ENCODE data around the gene ABO. TPM values are rescaled to one million over a fixed set of nuclear protein-coding genes. Genes with fewer than 3 reads are reported as not detected.
"Not testable (repeated sequence)": the region's sequence is repeated elsewhere in the genome, so short reads cannot be mapped to it uniquely, and the experiment has no call there.

ABO gene
- total RNA-seq, 1 donor from 2014 or later = under 0.01 TPM

DNA sequence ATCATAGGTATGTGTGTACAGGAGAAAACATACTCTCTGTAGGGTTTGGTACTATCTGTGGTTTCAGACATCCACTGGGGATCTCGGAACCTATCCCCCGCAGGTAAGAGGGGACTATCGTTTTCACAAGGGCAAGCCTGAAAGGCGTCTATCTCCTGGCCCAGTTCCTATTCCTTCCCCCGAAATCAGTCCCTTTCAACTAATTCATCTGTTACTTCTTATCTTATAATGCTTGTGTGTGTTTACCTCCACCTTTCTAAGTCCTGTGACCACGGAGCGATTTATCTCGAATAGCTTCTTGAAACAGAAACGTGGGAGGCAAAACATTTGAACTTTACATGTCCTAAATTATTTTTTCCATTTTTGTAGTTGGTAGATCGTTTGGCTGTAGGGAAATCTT is 11.4 kb downstream of the ABO start:
- DNase-seq = no peak

DNA sequence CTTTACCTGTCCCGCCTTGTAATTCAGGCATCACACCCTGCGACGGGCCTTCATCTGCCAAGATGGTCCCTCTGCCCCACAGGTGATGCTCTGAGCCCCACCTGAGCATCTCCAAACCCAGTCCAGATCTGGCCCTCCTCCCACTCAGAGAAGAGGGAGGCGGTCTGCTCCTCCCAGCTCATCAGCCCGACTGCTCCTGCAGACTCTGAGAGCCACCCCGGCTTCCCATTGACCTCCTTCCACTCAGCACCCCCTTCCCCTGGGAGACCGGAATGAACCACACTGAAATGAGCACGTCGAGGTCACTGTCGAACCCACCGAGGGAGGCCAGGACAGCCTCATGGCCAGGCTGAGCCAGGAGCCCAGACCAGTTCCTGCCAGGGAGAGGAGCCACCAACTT is 12.8 kb downstream of the ABO start:
- DNase-seq = no peak

DNA sequence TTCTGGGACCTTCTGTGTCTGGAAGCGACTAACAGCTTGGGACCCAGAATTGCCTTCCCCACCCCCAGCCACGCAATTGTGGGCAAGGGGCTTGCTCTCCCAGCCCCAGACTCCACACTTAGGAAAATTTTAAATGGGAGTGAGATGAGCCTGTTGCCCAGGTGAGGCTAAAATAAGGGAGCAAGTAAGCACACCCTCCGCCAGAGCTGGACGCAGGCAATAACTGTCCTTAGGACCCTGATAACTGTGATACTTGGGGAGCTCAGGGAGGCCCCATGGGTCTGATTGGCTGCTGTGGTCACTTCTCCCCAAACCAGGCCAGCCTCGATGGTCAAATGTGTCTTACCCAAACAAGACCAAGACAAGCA is 13.3 kb downstream of the ABO start:
- no peak for DNase-seq

DNA sequence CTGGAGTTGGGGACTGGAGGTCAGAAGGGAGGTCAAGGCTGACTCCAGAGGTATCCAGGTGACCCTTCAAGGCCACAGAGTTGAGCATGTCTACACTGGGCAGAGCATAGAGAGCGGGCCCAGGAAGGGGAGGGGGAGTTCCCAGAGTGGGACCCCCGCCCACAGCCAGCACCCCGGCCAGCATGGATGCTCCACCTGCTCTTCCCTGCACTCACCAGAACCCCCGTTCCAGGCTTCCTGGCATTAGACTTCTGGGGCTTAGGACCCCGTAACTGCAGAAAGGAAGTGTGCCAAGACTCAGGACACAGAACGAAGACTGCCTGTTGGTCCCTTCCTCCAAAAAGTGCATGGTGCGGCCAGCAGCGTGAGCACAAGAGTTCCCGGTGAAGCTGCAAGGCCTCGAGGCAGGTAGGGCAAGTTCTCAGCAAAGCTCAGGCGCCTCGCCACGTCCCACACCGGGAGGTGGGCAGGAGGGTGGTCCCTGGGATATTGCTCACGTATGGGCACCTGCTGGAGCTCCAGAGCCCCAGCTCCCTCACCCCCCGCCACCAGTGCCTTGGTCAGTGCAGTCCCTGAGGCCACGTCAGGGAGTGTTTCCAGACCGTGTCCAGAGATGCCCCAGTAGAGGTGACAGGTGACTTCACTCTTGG is 13.8 kb downstream of the ABO start:
- DNase-seq = no peak

DNA sequence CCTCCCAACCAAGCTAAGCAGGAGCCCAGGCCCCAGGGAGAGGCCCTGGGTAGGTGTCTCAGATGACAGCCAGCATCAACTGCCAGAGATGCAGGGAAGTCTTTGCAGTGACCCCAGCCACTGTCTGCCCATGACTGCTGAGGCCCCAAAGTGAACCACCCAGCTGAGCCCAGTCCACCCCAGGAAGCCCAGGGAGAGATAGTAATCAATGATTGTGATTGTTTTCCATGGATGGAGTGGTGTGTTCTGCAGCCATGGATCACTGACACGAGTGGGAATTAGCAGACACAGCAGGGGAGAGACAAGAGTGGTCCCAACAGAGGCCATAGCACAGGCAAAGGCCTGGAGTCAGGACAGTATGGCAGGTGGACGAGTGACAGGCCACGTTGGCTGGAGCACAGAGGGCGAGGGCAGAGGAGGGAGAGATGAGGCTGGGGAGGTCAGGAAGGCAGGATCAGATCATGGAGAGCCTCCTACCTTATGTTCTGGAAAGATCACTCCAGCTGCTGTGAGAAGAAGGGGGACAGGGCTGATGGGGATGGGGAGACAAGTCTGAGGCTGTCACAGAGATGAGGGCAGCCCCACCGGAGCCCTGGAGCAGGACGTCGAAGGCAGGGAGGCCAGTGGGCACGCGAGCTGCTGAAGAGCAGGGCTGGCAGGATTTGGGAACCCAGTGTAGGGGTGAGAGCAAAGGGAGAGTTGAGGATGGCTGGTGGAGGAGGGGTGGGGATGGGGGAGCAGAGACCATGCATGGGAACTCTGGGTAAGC is 14.5 kb downstream of the ABO start:
- no peak for DNase-seq

DNA sequence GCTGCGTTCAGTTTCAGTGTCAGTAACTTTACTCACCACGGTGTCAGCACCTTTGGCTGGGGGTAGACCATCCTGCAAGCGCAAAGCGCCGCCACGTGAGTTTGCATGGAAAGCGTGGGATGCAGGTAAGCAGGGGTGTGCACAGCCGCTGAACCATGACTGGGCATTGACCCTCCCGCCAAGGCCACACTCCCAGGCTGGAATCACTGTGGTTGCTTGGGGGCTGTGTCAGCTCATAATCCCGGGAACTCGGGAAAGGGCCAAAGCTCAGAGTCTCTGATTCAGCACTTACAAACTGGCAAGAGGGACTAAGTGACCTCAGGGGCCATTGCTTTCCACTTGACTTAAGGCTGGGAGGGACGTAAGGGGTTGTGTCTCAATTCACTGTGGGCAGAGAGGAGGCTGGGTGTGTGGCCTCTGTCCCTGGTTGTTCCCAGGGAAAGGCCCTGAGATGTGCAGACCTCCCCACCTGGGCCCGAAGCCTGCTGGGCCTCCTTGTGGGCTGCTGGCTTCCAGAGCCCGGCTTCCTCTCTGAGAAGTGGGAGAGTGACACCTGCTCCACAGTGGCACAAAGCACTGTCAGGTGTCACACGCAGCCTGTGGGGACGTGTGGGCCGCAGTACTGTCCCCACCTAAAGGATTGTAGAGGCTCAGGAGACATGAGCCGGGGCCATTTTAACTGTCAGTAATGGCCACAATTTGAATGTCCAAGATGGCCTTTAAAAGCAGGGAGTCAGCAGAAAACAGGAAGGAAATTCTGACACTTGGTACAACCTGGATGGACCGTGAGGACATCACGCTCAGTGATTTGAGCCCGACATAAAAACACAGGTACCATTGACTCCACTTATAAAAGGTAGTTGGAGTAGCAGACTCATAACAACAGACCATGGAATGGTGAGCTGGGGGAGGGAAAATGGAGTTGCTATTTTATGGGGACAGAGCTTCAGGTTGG is 16.7 kb downstream of the ABO start:
- no peak for DNase-seq

DNA sequence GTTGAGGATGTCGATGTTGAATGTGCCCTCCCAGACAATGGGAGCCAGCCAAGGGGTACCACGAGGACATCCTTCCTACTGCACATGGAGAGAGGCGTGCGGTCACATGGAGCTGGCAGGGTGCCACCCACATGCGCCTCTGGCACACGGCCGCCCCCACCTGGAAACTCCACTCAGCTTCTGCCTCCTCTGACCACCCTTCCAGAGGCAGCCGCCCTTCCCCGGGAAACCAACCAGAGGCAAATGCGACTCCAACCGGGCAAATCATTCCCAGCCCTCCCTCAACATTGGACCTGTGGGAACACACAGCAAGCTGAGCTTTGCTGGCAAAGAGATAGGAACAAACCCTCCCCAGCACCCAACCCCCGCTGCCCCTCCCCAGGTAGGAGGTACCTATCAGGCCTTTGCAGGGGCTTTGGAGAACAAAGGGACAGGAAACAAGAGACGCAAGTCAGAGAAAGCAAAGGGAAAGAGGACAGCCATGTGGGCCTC is 17.5 kb downstream of the ABO start:
- DNase-seq = no peak

DNA sequence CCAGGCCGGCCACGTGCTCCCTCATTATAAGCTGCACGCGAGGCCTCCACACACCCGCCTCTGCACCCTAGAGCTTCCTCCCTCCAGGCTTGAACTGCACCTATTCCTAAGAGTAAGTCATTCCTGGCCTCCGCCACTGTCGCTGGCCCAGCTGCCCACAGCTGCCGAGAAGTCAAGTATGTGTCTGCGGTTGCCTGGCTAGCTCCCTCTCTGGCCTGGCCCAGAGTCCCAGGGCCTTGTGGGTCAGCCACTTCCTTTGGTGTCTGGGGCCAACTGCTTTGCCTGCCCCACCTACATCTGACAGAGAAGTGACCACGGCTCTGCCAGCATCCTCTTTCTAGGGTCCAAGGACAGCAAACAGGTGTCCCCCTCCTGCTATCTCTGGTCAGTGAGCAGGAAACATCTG is 18.3 kb downstream of the ABO start:
- no peak for DNase-seq

DNA sequence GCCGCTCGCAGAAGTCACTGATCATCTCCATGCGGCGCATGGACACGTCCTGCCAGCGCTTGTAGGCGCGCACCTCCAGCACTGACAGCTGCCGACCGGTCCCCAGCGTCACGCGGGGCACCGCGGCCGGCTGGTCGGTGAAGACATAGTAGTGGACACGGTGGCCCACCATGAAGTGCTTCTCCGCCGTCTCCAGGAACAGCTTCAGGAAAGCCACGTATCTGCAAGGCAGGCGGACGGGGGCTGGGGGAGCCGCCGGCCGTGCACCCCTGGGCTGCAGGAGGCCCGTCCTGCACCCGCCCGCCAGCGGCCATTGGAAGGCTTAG is 18.9 kb downstream of the ABO start:
- no peak for DNase-seq

DNA sequence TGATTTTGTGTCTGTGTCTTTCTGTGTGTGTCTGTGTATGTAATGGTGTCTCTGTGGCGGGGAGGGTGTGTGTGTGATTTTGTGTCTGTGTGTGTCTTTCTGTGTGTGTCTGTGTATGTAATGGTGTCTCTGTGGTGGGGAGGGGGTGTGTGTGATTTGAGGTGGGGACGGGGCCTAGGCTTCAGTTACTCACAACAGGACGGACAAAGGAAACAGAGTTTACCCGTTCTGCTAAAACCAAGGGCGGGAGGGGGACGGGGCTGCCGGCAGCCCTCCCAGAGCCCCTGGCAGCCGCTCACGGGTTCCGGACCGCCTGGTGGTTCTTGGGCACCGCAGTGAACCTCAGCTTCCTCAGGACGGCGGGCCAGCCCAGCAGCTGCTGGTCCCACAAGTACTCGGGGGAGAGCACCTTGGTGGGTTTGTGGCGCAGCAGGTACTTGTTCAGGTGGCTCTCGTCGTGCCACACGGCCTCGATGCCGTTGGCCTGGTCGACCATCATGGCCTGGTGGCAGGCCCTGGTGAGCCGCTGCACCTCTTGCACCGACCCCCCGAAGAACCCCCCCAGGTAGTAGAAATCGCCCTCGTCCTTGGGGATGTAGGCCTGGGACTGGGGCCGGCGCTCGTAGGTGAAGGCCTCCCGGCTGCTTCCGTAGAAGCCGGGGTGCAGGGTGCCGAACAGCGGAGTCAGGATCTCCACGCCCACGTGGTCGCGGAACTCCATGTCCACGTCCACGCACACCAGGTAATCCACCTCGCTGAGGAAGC is 19.4 kb downstream of the ABO start:
- no peak for DNase-seq

DNA sequence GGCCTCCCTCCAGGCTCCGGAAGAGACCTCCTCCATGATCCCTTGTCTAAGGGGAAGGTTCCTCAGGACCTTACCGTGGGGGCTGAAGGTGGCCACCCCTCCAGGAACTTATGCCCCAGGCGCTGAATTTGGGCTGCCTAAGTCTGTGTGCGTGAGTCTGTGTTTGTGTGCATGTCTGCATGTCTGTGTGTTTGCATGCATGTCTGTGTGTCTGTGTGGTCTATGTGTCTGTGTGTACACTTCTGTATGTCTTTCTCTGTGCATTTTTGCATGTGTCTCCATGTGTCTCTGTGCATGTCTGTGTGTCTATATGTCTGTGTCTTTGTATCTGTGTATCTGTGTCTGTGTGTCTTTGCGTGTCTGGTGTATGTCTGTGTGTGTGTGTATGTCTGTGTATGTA is 20.5 kb downstream of the ABO start:
- DNase-seq = no peak

DNA sequence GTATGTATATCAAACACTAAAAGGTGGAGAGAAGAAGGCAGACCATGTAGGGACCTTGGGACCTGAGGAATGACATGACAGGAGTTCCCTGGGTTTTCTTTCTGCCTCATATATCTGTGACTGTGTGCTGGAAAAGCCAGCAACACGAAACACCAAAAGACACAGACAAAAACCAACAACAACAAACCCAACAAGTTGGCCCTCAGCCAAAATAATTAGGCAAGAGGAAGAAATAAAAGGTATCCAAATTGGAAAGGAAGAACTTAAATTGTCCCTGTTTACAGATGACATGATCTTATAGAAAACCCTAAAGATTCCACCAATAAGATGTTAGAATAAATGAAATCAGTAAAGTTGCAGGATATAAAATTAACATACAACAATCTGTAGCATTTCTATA is 21.7 kb downstream of the ABO start:
- DNase-seq = no peak

DNA sequence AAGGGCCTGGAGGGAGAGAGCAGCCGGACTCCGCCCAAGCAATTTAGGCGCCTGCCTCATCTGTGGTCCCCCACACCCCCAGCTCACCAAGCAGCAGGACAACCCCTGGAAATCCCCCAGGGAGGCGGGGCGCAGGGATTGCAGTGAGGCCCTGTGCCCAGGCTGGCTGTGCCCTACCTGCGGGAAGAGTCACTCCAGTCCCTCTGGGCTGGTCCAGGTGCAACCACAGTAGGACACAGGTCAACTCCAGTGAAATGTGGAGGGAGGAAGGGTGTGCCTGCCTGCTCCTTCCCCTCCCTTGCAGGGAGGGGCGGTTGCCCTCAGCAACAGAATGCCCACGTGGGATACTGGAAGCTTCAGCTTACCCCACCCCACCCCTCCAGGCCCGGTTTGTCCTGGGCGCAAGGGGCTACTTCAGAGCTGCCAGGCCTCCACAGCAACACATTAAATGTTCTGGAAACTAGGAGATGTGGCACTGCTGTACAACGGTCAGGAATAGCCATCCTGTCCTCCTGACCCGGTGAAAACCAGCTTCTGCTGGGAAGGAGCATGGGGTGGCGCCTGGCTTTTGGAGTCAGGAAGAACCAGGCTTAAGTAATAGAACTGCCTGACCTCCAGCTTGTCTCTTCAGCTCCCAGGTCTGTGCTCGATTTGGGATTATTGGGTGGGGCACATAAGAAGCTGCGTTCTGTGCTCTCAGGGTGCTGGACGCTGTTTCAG is 22.5 kb downstream of the ABO start:
- no peak for DNase-seq

DNA sequence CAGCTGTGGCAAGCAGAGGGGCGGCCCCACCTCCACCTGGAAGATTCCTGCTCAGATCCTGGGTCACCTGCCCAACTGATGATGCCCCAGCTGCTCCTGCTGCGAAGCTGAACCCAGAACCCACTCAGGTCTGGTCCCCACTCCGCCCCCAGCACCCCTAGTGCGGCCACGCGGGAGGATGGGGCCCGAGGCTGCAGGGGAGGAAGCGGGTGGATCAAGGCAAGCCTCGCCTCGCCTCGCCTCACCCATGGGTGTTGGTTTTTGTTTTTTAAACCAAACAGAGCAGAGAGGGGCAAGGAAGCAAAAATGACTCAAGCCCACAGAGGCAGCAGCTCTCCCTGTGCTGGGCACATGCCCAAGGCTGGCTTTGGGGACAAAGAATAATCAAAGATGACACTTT is 23.2 kb downstream of the ABO start:
- no peak for DNase-seq

DNA sequence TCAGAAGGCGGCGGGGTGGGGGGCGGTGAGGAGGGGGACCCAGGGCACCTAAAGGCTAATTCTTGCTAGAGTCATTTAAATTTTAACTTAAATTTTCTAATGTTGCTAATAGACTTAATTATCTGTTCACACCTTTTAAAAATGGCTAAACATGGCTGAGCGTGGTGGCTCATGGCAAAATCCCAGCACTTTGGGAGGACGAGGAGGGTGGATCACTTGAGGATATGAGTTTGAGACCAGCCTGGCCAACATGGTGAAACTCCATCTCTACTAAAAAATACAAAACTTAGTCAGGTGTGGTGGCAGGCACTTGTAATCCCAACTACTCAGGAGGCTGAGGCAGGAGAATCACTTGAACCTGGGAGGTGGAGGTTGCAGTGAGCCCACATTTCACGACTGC is 23.8 kb downstream of the ABO start:
- DNase-seq = not testable (repeated sequence)

DNA sequence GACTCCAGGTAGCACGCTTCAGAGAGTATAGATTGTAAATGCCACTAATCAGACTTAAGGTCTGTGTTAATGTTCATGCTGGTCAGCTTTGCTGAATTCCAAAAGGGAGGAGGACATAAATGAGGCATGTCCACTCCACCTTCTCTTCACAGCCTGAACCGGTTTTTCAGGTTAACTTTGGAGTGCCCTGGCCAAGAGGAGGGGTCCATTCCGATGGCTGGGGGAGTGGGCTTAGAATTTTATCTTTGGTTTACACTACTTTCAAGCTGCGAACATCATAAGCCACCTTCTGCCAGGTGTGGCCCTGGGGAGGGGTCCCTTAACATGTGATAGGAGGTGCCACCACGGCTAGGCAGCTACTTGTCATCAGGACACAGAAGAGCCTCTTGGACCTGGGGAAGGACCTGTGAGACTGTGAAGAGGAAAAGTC is 24.2 kb downstream of the ABO start:
- no peak for DNase-seq

DNA sequence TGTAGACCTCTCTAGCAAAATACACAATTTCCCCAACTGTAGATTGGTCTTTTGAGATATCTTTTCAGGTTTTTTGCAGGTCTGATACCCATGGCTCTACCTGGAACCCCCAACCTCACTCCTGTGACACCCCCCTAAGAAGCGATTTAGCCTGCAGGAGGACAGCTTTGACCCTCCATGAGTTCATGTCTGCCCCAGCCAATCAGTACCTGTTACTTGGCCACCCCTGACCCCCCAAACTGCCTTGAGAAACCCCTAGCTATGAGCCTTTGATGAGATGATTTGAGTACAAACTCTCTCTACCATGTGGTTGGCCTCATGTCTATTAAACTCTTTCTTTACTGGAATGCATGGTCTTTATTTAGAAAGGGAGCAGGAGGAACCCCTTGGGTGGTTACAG is 25.7 kb downstream of the ABO start:
- DNase-seq = no peak

DNA sequence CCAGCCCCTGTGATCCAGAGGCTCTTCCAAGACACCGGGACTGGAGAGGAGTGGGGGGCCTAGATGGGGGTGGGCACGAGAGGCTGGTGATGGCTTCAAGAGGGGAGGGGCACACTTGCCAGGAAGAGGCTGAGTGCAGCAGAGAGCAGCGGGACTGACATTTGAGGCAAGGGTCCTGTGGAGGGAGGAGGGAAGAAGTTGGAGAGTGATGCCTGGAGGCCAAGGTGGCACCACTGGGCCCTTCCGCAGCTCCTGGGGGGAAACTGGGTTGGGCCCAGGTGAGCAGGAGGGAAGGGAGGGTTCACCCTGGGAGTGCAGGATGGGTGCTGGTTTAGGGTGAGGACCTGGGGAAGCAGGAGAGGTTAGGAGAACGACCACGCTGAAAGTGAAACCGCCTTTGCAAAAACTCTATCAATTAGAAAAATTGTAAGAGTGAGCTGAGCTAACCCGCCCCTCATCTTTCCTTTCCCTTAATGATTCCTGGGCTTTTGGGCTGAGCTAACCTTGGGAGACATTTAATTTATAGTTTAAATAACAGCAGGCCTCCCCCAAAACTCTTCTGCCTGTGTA is 26.2 kb downstream of the ABO start:
- no peak for DNase-seq

DNA sequence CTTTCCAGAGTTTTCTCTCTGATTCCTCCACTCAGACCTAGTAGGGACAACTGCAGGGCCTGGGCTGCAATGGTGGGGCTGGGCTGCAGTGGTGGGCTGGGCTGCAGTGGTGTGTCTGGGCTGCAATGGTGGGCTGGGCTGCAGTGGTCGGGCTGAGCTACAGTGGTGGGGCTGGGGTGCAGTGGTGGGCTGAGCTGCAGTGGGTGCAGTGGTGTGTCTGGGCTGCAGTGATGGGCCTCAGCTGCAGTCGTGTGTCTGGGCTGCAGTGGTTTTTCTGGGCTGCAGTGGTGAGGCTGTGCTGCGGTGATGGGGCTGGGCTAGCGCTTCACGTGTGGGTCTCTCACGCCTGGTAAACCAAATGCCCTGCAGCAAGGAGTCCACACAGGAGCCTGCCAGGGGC is 27.4 kb downstream of the ABO start:
- no peak for DNase-seq

DNA sequence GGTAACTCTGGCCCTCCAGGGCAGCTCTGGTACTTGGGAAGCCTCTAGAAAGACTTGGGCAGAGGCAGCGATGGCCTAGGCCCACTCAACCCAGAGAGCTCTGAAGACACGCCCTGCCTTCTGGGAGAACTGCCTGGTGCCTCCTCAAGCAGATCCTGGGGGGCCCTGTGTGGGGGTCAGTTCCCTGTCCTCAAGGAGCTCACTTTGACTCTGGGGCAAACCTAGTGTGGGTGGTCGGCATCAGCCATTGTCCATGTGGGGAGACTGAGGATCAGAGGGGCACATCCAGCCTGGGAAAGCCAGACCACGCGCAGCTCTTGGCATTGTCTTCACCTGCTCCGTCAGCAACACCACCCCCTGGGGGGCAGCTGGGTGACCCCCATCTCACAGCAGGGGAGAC is 28.0 kb downstream of the ABO start:
- no peak for DNase-seq

DNA sequence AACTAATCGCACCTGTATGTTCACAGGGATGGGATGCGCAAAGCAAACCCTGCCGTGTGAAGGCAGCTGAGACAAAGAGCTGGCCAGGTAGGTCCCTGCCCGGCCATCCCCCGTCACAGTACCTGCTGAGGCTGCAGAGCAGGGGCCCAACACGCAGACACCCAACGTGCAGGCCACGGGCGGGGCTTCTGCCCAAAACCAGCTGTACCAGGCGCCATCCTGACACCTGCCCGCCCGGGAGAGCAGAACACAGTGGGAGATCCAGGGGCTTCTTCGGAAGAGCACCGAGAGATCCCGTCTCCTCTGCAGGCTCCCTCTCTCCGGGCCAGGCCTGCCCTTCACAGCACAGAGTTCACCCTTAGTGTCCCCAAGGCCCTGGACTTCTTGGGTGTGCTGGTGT is 28.4 kb downstream of the ABO start:
- no peak for DNase-seq
